Nephron (organoid): Measurements from ENCODE around the gene FAM161B.
A peak's percentile ranks its signal among the peaks of the same experiment; 100 is the strongest.

ENCODE experiments used
- H3K27ac Mint-ChIP-seq, 3 experiments: 2 replicates each; pipeline ENCODE4 v1.8.0; 2020; ENCODE audit warnings: mixed read lengths in 3 of 3, mild to moderate bottlenecking in 2 of 3, moderate library complexity in 1 of 3
- H3K27me3 Mint-ChIP-seq: 2 replicates; pipeline ENCODE4 v1.8.0; 2021; ENCODE audit warnings: low read depth, mild to moderate bottlenecking, moderate library complexity, mixed read lengths
- H3K36me3 Mint-ChIP-seq: 2 replicates; pipeline ENCODE4 v1.8.0; 2020; ENCODE audit warnings: low read depth, mixed read lengths
- H3K4me1 Mint-ChIP-seq: 2 replicates; pipeline ENCODE4 v1.8.0; 2020; ENCODE audit warnings: mixed read lengths
- H3K4me3 Mint-ChIP-seq, 3 experiments: 2 replicates each; pipeline ENCODE4 v1.8.0; 2020; ENCODE audit warnings: mild to moderate bottlenecking in 3 of 3, mixed read lengths in 3 of 3, moderate library complexity in 2 of 3
- H3K9me3 Mint-ChIP-seq: 2 replicates; pipeline ENCODE4 v1.8.0; 2020; ENCODE audit warnings: mixed read lengths
- TF ChIP-seq, protein P1 (sequence below), 3 experiments: fragments of 200-600 bp; sonication (generic); IDR thresholded peaks; one replicate each; pipeline ENCODE4 v1.5.0; 2021; ENCODE audit warnings: antibody characterized with exemption in 3 of 3; ENCODE audit not compliant: unreplicated experiment in 3 of 3

The FAM161B gene

GRCh38 chr14:73888971-73889370, 60.9 kb downstream of the FAM161B start:
- peaks cover 9% of the 10 kb centered on the region for H3K36me3 Mint-ChIP-seq
- H3K27ac Mint-ChIP-seq = peak overlapping the region in 2 of 3 experiments; percentile 14 to 18
- TF ChIP-seq, protein P1, sequence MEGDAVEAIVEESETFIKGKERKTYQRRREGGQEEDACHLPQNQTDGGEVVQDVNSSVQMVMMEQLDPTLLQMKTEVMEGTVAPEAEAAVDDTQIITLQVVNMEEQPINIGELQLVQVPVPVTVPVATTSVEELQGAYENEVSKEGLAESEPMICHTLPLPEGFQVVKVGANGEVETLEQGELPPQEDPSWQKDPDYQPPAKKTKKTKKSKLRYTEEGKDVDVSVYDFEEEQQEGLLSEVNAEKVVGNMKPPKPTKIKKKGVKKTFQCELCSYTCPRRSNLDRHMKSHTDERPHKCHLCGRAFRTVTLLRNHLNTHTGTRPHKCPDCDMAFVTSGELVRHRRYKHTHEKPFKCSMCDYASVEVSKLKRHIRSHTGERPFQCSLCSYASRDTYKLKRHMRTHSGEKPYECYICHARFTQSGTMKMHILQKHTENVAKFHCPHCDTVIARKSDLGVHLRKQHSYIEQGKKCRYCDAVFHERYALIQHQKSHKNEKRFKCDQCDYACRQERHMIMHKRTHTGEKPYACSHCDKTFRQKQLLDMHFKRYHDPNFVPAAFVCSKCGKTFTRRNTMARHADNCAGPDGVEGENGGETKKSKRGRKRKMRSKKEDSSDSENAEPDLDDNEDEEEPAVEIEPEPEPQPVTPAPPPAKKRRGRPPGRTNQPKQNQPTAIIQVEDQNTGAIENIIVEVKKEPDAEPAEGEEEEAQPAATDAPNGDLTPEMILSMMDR (IDR thresholded peaks at IDR 0.05; ENCODE audit: unreplicated experiment in 3 of 3) = no peak
- H3K9me3 Mint-ChIP-seq = no peaks in the 10 kb centered on the region
- no peaks in the 10 kb centered on the region for H3K27me3 Mint-ChIP-seq
- H3K4me3 Mint-ChIP-seq = peak overlapping the region in 2 of 3 experiments; percentile 63 to 97
- H3K4me1 Mint-ChIP-seq = peaks cover 46% of the 10 kb centered on the region

DNA sequence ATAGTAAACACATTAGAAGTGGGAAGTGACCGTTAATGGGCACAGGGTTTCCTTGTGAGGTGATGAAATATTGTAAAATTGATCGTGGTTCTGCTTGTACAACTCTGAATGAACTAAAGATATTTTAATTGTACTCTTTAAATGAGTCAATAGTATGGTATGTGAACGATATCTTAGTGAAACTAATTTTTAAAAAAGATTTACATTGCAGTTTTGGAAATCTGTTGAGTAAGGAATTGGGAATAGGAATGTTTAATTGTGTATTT, 61.5 kb downstream of the FAM161B start:
- Mint-ChIP-seq H3K27ac (peak overlapping the region in 1 of 3 experiments; percentile 97), H3K27me3 (no peaks in the 10 kb centered on the region), H3K36me3 (peaks cover 5% of the 10 kb centered on the region), H3K4me3 (peak overlapping the region; percentile 96 to 97 (median 96)), H3K9me3 (no peaks in the 10 kb centered on the region), H3K4me1 (peaks cover 46% of the 10 kb centered on the region)
- TF ChIP-seq, protein P1 (IDR thresholded peaks at IDR 0.05; ENCODE audit: unreplicated experiment in 3 of 3) = no peak

DNA sequence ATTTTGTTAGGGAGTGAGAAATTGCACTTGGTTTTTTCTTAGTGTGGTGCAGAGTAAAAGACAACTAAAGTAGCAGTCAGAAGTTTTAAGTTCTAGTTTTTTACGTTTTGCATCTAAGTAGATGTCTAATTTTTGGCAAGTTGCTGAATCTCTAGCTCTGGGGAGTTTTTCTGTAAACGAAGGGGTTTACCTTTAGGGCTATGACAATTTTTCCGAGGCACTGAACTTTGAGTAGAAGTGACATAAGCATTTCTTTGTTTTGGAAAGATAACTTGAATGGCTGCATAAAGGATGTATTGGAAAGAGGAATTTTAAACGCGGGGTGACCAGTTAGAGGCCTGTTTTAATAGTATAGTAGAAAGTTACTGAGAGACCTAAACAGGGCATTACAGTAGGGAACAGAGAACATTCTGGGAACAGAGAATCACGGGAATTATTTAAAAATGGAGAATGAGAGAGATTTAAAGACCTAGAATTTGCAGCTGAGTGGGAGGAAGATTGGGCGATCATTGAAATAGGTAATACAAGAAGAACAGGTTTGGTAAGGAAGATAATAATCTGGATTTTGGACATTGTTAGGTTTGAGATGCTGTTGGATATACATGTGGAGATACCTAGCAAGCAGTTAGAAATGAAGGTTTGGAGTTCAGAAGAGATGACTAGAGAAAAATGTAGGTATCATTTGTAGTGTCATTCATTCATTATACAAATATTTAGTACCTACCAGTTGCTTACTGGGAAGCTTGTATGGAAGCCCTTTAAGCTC, 62.0 kb downstream of the FAM161B start:
- H3K27me3 Mint-ChIP-seq = no peaks in the 10 kb centered on the region
- H3K9me3 Mint-ChIP-seq = no peaks in the 10 kb centered on the region
- H3K4me1 Mint-ChIP-seq = peaks cover 46% of the 10 kb centered on the region
- TF ChIP-seq, protein P1 (IDR thresholded peaks at IDR 0.05; ENCODE audit: unreplicated experiment in 3 of 3) = no peak
- H3K27ac Mint-ChIP-seq = peak overlapping the region; percentile 97 to 99 (median 98)
- peaks cover 5% of the 10 kb centered on the region for H3K36me3 Mint-ChIP-seq
- peak overlapping the region; percentile 96 to 97 (median 96) for H3K4me3 Mint-ChIP-seq

DNA sequence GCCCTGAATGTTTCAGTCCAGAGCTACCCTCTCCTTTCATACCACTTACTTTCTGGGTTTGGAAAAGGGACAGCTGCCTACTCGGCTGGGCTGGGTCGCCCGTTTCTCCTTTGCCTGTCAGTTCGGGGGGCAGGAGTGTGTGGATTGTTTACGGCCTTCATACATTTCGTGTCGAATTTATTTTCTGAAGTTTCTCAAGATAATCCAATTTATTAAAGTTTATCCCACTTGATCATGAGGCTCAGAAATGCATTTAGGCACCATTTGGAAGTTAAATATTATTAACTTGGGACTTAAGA, 62.6 kb downstream of the FAM161B start:
- Mint-ChIP-seq H3K4me1 (peaks cover 46% of the 10 kb centered on the region), H3K27me3 (no peaks in the 10 kb centered on the region), H3K27ac (peak overlapping the region; percentile 97 to 99 (median 98)), H3K4me3 (peak overlapping the region; percentile 96 to 97 (median 96)), H3K36me3 (peaks cover 5% of the 10 kb centered on the region), H3K9me3 (no peaks in the 10 kb centered on the region)
- TF ChIP-seq, protein P1 (IDR thresholded peaks at IDR 0.05; ENCODE audit: unreplicated experiment in 3 of 3) = no peak

DNA sequence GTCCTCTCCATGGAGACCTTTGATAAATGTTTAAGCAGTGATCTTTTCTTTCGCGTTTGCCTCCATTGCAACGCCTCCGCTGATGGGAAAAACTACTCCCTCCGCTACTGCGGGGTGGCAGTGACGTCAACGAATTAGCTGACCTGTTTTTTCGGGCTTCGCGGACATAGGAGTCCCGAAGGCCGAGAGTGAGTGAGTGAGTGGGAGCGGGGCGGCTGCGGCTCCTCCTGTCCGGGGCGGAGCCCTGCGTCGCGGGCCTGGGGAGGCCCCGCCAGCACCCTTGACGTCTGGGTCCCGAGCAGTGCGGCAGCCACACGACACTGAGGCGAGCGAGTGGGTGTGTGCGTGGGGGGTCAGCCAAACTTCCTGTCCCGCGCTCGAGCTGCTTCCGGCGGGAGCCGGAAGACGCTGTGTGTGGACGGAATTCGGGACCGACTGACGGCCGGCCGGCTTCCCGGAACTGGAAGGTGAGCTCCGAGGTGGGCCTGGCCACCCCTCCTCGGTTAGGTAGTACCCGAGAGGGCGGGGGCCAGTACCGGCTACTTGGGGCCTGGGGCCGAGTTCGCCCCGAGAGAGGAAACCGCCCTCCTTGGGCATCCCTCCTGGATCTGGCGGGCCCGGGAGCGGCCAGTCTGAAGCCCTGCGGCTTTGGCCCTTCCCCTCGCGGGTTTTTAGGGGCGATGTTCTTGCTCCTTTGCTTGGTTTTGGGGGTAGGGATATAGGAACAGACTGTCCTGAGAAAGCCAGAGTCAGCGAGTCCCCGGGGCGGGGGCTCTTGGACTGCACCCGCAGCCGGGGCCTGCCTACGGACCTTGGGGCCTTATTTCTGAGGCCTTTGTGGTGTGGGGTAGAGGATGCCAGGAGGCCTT, 63.2 kb downstream of the FAM161B start, which contains the start of gene ZNF410:
Gene ZNF410, plus strand, starts transcription at position 411 of the 869 bp plus-strand sequence. CDS start 5,317 bp downstream, outside the sequence.
- Mint-ChIP-seq H3K9me3 (no peaks in the 10 kb centered on the region), H3K27ac (peak within 1 kb of the TSS; percentile 97 to 99 (median 98))
- TF ChIP-seq, protein P1 (IDR thresholded peaks at IDR 0.05; ENCODE audit: unreplicated experiment in 3 of 3) = no peak

More for the DNA sequence above, 63.2 kb downstream of the FAM161B start, which contains the start of gene ZNF410:
- peaks cover 46% of the 10 kb centered on the region for H3K4me1 Mint-ChIP-seq
- H3K36me3 Mint-ChIP-seq = peaks cover 3% of the 10 kb centered on the region
- H3K27me3 Mint-ChIP-seq = no peaks in the 10 kb centered on the region
- peak within 1 kb of the TSS; percentile 96 to 97 (median 96) for H3K4me3 Mint-ChIP-seq
